ENCODE results near the gene ACADM. TPM values are rescaled to one million over a fixed set of nuclear protein-coding genes. Genes with fewer than 3 reads are reported as not detected.
A peak's percentile ranks its signal among the peaks of the same experiment; 100 is the strongest.

Gene ACADM
- polyA plus RNA-seq, 1 of the 3 experiments (the other 2 are of a cell fraction), result 18.6 TPM

DNA sequence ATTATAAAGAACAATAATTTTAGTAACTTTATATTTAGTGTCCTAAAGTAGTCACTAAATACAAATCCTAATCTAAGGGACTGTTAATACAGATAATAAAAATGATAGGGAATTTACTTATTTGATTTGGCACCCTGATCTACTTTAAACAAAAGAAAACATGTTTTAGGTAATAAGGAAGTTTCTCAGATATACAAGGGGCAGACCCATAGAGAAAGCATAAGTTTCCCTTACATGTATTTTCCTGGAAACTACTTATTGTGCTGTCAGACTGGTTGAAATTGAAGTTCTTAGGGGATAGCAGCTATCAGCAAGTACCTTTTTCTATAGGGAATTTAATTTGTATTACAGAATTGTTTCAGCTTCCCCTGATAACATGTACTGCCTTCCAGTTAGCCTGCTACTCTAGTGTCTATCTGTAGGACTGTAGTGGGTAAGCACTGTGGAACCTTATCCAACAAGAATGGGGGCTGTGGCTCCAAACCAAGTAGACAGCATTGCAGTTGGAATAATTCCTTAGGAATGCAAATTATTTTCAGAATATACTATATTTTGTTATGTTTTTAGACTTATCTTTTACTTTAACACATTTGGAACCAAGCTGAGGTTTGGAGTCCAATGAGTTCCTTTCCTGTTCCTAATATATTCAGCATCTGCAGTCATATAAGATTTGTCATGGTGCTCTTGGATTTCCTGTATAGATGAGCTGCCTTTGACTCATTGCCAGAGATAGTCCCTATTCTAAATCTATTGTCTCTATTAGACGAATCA lies 86.9 kb downstream of the ACADM start:
- Histone ChIP-seq H3K4me2 (peak overlapping the region; percentile 22; the same call in 1 of the 2 replicates), H3K27me3 (ENCODE audit: insufficient read depth) (no peaks in the 10 kb centered on the region), H3K9ac (no peak overlapping the region), H3K9me2 (no peaks in the 10 kb centered on the region), H3K4me1 (ENCODE audit: control insufficient read depth in 1 of 2, insufficient read depth in 2 of 2, low read depth in 1 of 2, low read length in 1 of 2) (peaks cover 0 to 16% of the 10 kb centered on the region in 2 experiments; a peak in 2 of 4 replicates), H3K27ac (ENCODE audit: low read depth in 2 of 2, low read length in 1 of 2) (peak overlapping the region in 1 of 2 experiments; percentile 48; a peak in 2 of 4 replicates), H3K4me3 (ENCODE audit: low read depth in 2 of 2, low read length in 1 of 2) (no peak overlapping the region), H3F3A (replicated peaks; ENCODE audit: insufficient read depth) (peaks cover 15% of the 10 kb centered on the region), H3K79me2 (ENCODE audit: insufficient read depth) (no peaks in the 10 kb centered on the region), H4K20me1 (ENCODE audit: insufficient read depth) (no peaks in the 10 kb centered on the region), H3K36me3 (replicated peaks in 1 of 2; ENCODE audit: control insufficient read depth in 1 of 2, insufficient read depth in 2 of 2, low read length in 1 of 2) (no peaks in the 10 kb centered on the region), H3K9me3 (no peaks in the 10 kb centered on the region), H2AFZ (ENCODE audit: low read depth) (peak overlapping the region; percentile 43; the same call in 1 of the 2 replicates)
- 16% methylated on average over 1 of the region's 1 CpG for WGBS (ENCODE audit: low lambda C conversion rate)
- DNase-seq, result no peak
- ChIA-PET POLR2A (no interaction called here), CTCF (no interaction called here)
- TF ChIP-seq, protein P1, sequence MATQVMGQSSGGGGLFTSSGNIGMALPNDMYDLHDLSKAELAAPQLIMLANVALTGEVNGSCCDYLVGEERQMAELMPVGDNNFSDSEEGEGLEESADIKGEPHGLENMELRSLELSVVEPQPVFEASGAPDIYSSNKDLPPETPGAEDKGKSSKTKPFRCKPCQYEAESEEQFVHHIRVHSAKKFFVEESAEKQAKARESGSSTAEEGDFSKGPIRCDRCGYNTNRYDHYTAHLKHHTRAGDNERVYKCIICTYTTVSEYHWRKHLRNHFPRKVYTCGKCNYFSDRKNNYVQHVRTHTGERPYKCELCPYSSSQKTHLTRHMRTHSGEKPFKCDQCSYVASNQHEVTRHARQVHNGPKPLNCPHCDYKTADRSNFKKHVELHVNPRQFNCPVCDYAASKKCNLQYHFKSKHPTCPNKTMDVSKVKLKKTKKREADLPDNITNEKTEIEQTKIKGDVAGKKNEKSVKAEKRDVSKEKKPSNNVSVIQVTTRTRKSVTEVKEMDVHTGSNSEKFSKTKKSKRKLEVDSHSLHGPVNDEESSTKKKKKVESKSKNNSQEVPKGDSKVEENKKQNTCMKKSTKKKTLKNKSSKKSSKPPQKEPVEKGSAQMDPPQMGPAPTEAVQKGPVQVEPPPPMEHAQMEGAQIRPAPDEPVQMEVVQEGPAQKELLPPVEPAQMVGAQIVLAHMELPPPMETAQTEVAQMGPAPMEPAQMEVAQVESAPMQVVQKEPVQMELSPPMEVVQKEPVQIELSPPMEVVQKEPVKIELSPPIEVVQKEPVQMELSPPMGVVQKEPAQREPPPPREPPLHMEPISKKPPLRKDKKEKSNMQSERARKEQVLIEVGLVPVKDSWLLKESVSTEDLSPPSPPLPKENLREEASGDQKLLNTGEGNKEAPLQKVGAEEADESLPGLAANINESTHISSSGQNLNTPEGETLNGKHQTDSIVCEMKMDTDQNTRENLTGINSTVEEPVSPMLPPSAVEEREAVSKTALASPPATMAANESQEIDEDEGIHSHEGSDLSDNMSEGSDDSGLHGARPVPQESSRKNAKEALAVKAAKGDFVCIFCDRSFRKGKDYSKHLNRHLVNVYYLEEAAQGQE (IDR thresholded peaks at IDR 0.05; ENCODE audit: low read depth, low read length), result no peak
- TF ChIP-seq, protein P2, sequence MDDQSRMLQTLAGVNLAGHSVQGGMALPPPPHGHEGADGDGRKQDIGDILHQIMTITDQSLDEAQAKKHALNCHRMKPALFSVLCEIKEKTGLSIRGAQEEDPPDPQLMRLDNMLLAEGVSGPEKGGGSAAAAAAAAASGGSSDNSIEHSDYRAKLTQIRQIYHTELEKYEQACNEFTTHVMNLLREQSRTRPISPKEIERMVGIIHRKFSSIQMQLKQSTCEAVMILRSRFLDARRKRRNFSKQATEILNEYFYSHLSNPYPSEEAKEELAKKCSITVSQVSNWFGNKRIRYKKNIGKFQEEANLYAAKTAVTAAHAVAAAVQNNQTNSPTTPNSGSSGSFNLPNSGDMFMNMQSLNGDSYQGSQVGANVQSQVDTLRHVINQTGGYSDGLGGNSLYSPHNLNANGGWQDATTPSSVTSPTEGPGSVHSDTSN (IDR thresholded peaks at IDR 0.05), result no peak
- TF ChIP-seq, protein P3, sequence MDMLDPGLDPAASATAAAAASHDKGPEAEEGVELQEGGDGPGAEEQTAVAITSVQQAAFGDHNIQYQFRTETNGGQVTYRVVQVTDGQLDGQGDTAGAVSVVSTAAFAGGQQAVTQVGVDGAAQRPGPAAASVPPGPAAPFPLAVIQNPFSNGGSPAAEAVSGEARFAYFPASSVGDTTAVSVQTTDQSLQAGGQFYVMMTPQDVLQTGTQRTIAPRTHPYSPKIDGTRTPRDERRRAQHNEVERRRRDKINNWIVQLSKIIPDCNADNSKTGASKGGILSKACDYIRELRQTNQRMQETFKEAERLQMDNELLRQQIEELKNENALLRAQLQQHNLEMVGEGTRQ (IDR thresholded peaks at IDR 0.05; ENCODE audit: borderline replicate concordance, low read depth, low read length), result no peak
- TF ChIP-seq FOSL2 (IDR thresholded peaks at IDR 0.05; ENCODE audit: borderline replicate concordance, low read depth) (no peak), SIN3A (IDR thresholded peaks at IDR 0.05; ENCODE audit: borderline replicate concordance, low read depth, low read length) (no peak), TAF1 (IDR thresholded peaks at IDR 0.05; ENCODE audit: borderline replicate concordance, low read depth, low read length) (no peak), YY1 (IDR thresholded peaks at IDR 0.05; ENCODE audit: low read depth) (no peak), RXRA (IDR thresholded peaks at IDR 0.05; ENCODE audit: borderline replicate concordance, low read depth) (no peak), EP300 (IDR thresholded peaks at IDR 0.05; ENCODE audit: borderline replicate concordance in 1 of 2, low read depth in 1 of 2, low read length in 1 of 2) (no peak), RAD21 (IDR thresholded peaks at IDR 0.05; ENCODE audit: low read length) (no peak), TCF12 (IDR thresholded peaks at IDR 0.05) (peak; percentile 35; the same call in 1 of the 2 replicates), RFX5 (IDR thresholded peaks at IDR 0.05; ENCODE audit: low read length) (no peak), ELF1 (IDR thresholded peaks at IDR 0.05) (no peak), POLR2AphosphoS5 (IDR thresholded peaks at IDR 0.05; ENCODE audit: low read depth, low read length) (no peak), JUND (IDR thresholded peaks at IDR 0.05) (0 out of 2 replicates have a peak, but pooled peaks have one; percentile 6), CHD2 (IDR thresholded peaks at IDR 0.05; ENCODE audit: low read length, partially characterized antibody) (no peak), FOXJ3 (CRISPR knock-in tag; IDR thresholded peaks at IDR 0.05) (no peak)
- TF ChIP-seq, protein P4, sequence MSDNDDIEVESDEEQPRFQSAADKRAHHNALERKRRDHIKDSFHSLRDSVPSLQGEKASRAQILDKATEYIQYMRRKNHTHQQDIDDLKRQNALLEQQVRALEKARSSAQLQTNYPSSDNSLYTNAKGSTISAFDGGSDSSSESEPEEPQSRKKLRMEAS (IDR thresholded peaks at IDR 0.05; ENCODE audit: low read depth), result no peak
- TF ChIP-seq, protein P5, sequence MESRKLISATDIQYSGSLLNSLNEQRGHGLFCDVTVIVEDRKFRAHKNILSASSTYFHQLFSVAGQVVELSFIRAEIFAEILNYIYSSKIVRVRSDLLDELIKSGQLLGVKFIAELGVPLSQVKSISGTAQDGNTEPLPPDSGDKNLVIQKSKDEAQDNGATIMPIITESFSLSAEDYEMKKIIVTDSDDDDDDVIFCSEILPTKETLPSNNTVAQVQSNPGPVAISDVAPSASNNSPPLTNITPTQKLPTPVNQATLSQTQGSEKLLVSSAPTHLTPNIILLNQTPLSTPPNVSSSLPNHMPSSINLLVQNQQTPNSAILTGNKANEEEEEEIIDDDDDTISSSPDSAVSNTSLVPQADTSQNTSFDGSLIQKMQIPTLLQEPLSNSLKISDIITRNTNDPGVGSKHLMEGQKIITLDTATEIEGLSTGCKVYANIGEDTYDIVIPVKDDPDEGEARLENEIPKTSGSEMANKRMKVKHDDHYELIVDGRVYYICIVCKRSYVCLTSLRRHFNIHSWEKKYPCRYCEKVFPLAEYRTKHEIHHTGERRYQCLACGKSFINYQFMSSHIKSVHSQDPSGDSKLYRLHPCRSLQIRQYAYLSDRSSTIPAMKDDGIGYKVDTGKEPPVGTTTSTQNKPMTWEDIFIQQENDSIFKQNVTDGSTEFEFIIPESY (IDR thresholded peaks at IDR 0.05; ENCODE audit: borderline replicate concordance, low read depth), result no peak
- TF ChIP-seq, protein P6, sequence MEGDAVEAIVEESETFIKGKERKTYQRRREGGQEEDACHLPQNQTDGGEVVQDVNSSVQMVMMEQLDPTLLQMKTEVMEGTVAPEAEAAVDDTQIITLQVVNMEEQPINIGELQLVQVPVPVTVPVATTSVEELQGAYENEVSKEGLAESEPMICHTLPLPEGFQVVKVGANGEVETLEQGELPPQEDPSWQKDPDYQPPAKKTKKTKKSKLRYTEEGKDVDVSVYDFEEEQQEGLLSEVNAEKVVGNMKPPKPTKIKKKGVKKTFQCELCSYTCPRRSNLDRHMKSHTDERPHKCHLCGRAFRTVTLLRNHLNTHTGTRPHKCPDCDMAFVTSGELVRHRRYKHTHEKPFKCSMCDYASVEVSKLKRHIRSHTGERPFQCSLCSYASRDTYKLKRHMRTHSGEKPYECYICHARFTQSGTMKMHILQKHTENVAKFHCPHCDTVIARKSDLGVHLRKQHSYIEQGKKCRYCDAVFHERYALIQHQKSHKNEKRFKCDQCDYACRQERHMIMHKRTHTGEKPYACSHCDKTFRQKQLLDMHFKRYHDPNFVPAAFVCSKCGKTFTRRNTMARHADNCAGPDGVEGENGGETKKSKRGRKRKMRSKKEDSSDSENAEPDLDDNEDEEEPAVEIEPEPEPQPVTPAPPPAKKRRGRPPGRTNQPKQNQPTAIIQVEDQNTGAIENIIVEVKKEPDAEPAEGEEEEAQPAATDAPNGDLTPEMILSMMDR (IDR thresholded peaks at IDR 0.05), result no peak
- TF ChIP-seq, protein P7, sequence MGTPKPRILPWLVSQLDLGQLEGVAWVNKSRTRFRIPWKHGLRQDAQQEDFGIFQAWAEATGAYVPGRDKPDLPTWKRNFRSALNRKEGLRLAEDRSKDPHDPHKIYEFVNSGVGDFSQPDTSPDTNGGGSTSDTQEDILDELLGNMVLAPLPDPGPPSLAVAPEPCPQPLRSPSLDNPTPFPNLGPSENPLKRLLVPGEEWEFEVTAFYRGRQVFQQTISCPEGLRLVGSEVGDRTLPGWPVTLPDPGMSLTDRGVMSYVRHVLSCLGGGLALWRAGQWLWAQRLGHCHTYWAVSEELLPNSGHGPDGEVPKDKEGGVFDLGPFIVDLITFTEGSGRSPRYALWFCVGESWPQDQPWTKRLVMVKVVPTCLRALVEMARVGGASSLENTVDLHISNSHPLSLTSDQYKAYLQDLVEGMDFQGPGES (IDR thresholded peaks at IDR 0.05; ENCODE audit: low read depth, low read length), result no peak
